ENCODE measurements around the gene GALNT17. TPM values are rescaled to one million over a fixed set of nuclear protein-coding genes. Genes with fewer than 3 reads are reported as not detected.

Gene GALNT17
- total RNA-seq, result 100 to 1,000 TPM in 1 of 9 donors, 10 to 100 TPM in 8; 16.9 to 116 (median 73.1) TPM
- 10 to 100 TPM; 27.7 to 73.6 TPM for polyA plus RNA-seq
- long read RNA-seq, donor 1, transcript GALNT17-205 (10 exons, 3,012 nt), result major isoform, 7 of 64 reads
- long read RNA-seq, donor 1, partial matches to known transcripts, result 50 of 64 reads
- long read RNA-seq, donor 1, other reads (novel, unspliced or antisense), result 7 of 64 reads
- long read RNA-seq, donor 2, transcript GALNT17-205 (10 exons, 3,012 nt), result major isoform, 14 of 97 reads
- long read RNA-seq, donor 2, partial matches to known transcripts, result 76 of 97 reads
- long read RNA-seq, donor 2, other reads (novel, unspliced or antisense), result 7 of 97 reads
- long read RNA-seq, donor 3, transcript GALNT17-205 (10 exons, 3,012 nt), result major isoform, 13 of 44 reads
- long read RNA-seq, donor 3, partial matches to known transcripts, result 28 of 44 reads
- long read RNA-seq, donor 3, other reads (novel, unspliced or antisense), result 2 of 44 reads

- no peaks in the 10 kb centered on the region for H3K9me3 ChIP-seq
- H3K27ac ChIP-seq, result peak within 1 kb of the TSS; percentile 61 to 91 (median 81)
- no peaks in the 10 kb centered on the region for H3K36me3 ChIP-seq
- no peak for TF ChIP-seq POLR2A (IDR thresholded peaks at IDR 0.05)
- no peak for TF ChIP-seq CTCF (IDR thresholded peaks at IDR 0.05)
- ATAC-seq (peak in 2 of 4 donors; percentile 25 to 36), DNase-seq (no peak)
- peaks cover 0 to 40% (median 8%) of the 10 kb centered on the region in 9 donors for H3K27me3 ChIP-seq
- WGBS, 4 donors, result 0 to 1% (median 1%) methylated on average over 22 to 34 of the region's 34 CpGs; no CpG with 5 or more reads in 1 of the 4 donors
- H3K4me3 ChIP-seq, result peak within 1 kb of the TSS; percentile 48 to 73 (median 60)
- peaks cover 0 to 18% (median 0%) of the 10 kb centered on the region in 12 donors for H3K4me1 ChIP-seq
- intact Hi-C loops (cut with DNase I), result loop anchor here in 7 of 10 donors (2.0 to 10.0 kb wide), 10 partner anchors 83 to 603 kb away; no protein-coding TSS in a partner anchor
Observed at GRCh38 chr7:71132127-71132376, at the start of gene GALNT17. TSS of gene GALNT17 (plus strand) at chr7:71132144.

DNA sequence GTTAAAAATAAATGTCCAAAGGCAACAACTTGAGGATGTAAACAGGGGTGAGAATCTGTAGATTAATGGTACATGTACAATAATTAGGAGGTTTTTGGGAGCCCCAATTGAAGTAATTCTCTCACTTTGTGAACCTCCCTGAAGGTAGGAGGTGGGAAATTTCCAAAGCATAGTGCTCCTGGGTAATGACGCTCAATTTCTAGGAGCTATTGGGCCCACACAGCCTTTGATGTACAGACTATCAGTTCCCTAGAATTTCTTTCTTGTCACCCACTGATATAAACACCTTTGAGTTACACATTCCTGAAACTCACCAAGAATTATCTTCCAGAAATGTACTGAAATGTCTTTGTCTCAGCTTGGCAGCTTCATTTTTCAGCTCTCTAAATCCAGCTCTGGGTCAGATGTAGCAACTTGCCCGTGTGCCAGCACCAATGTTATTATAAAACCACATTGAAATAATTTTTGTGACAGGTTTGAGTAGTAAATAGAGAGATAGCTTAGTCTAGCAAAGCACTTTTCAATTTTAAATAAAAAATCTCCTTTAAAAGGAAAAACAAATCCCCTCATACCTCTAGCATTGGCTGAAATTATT lies 36.6 kb upstream of the GALNT17 start:
- no peak overlapping the region for H3K4me3 ChIP-seq
- peaks cover 0 to 31% (median 3%) of the 10 kb centered on the region in 12 donors for H3K9me3 ChIP-seq
- no peak overlapping the region for H3K27ac ChIP-seq
- H3K4me1 ChIP-seq, result no peaks in the 10 kb centered on the region
- H3K36me3 ChIP-seq, result no peaks in the 10 kb centered on the region
- TF ChIP-seq POLR2A (IDR thresholded peaks at IDR 0.05) (no peak), CTCF (IDR thresholded peaks at IDR 0.05) (no peak)
- intact Hi-C loops (cut with DNase I), result no loop called here
- DNase-seq, result no peak
- no peaks in the 10 kb centered on the region for H3K27me3 ChIP-seq
- ATAC-seq, result no peak
- WGBS, 4 donors, result 51 to 65% (median 62%) methylated on average over 2 of the region's 2 CpGs

- Histone ChIP-seq H3K27me3 (no peaks in the 10 kb centered on the region), H3K36me3 (no peaks in the 10 kb centered on the region), H3K4me1 (no peaks in the 10 kb centered on the region), H3K4me3 (no peak overlapping the region), H3K27ac (no peak overlapping the region), H3K9me3 (peaks cover 0 to 31% (median 5%) of the 10 kb centered on the region in 12 donors)
- TF ChIP-seq POLR2A (IDR thresholded peaks at IDR 0.05) (no peak), CTCF (IDR thresholded peaks at IDR 0.05) (no peak)
- 91 to 93% (median 92%) methylated on average over 1 of the region's 1 CpG for WGBS, 4 donors
- intact Hi-C loops (cut with DNase I), result no loop called here
- ATAC-seq (no peak), DNase-seq (no peak)
Observed at GRCh38 chr7:71096351-71096750, 35.6 kb upstream of the GALNT17 start.

GRCh38 chr7:71106226-71106625 lies 25.7 kb upstream of the GALNT17 start:
- no peak for ATAC-seq
- Histone ChIP-seq H3K27ac (no peak overlapping the region), H3K36me3 (no peaks in the 10 kb centered on the region), H3K4me1 (no peaks in the 10 kb centered on the region), H3K9me3 (peaks cover 0 to 6% (median 0%) of the 10 kb centered on the region in 12 donors), H3K4me3 (no peak overlapping the region), H3K27me3 (no peaks in the 10 kb centered on the region)
- no peak for DNase-seq
- WGBS, 4 donors, result 72 to 82% (median 79%) methylated on average over 4 of the region's 4 CpGs
- intact Hi-C loops (cut with DNase I), result no loop called here
- TF ChIP-seq CTCF (IDR thresholded peaks at IDR 0.05) (no peak), POLR2A (IDR thresholded peaks at IDR 0.05) (no peak)

Measured in heart left ventricle (tissue), 16 donors.